Activated CD4-positive, CD25-positive, alpha-beta regulatory T cell treated with anti-CD3 and anti-CD28 coated beads, Interleukin-2, amount 50 U/mL, for 24 hours (primary cell): ENCODE data around the gene RPS15.

ENCODE experiments used
- ATAC-seq, 2 donors: fragments of 150-1000 bp; cut with Tn5 transposase; one replicate each; pipeline ENCODE4 v1.10.0; 2021; ENCODE audit warnings: mild to moderate bottlenecking in 1 of 2, moderate library complexity in 1 of 2

The RPS15 gene

DNA sequence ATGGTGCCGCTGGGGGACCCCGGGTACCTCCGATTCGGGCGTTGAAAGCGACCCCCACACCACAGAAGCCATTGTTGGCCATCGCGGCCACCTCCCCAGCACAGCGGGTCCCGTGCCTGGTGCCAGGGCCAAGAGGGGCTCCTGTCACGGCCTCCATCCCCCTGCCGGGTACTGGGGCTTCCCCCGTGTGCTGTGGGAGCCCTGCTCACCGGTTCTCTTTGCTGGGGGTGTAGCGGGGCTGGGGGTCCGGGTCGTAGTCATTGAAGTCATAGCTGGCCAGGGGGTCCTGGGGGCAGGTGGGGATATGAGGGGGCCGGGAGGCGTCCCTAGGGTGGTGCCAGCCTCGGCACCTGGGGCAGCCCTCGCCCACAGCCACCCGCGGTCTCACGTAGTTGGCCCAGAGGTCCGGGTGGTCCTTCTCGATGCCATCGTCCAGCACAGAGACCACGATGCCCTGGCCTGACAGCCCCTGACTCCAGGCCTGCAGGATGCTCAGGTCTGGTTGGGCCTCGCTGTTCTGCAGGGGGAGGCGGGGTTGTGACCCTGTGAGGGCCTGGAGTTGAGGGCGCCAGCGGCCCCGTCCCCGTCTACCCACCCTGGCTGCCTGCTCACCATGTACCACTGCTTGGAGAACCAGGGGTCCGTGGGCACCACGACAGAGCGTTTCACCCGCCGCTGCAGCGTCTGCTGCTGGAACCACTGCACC, 49.5 kb downstream of the RPS15 start:
- no peak for ATAC-seq

DNA sequence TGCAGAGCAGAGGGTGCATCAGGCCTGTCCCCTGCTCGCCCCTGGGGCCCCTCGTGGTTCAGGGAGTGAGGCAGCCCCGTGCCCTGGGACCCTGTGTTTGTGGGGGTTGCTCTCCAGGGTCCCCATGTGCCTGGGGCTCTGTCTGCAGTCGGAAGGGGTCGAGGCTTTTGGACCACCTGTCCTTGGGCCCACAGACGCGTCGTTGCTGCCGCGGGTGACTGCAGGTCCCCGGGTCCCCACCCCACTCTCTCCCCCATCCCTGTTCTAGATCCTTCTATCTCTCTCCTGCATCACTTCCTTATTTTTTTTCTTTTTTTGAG, 50.0 kb downstream of the RPS15 start:
- no peak for ATAC-seq

DNA sequence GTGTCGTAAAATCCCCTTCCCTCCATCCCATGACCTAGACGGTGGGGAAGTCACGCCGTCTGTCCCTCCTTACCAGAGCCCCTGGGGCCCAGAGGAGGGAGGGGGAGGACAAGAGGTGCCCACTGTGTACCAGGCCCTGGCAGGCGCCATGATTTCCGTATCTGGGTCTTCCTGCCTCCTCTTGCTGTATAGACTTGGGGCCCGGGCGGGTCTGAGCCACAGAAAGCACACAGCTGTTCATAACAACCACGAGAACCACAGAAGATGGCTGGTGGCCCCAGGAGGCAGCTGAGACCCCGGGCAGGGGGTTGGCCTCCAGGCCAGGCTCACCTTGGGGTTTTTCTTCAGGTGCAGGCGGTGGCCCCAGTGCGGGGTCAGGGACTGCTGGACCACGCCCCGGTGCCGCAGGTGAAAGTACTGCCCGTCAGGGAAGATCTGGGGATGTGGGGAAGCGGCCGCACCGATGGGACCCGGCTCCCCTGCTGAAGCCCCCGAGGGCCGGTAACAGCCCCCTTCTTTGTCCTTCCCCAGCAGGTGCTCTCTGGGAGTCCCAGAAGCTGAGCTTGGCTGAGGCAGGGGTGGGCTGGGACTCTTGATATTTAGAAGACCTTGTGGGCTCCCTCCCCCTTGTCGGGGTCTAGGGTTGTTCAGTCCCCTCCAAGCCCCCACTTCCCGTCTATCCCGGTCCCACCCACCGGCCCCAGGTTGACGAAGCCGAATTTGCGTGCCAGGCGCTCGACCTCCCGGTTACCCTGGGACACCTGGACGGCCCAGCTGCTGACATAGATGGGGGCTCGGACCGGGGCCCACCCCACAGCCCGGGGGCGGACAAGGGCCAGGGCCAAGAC, 51.5 kb downstream of the RPS15 start:
- no peak for ATAC-seq
